IPS DF 4.7 (cell line): ENCODE data around the gene PTGER4.

Experiments
- DNase-seq: peaks from one replicate; pipeline ENCODE4 v3.0.0-alpha.2; 2013; ENCODE audit warnings: low spot score; ENCODE audit errors: extremely low read depth

The PTGER4 gene

GRCh38 chr5:40669606-40670390, 9.9 kb upstream of the PTGER4 start:
- no peak for DNase-seq

GRCh38 chr5:40672425-40672824, 7.3 kb upstream of the PTGER4 start:
- no peak for DNase-seq

GRCh38 chr5:40674661-40675235, 5.0 kb upstream of the PTGER4 start:
- DNase-seq: no peak

- no peak for DNase-seq
Observed at GRCh38 chr5:40675396-40676133, 4.2 kb upstream of the PTGER4 start.

- DNase-seq: no peak
Observed at GRCh38 chr5:40676613-40677343, 2.9 kb upstream of the PTGER4 start.

GRCh38 chr5:40677456-40677855, 2.3 kb upstream of the PTGER4 start:
- no peak for DNase-seq

- DNase-seq: no peak
Observed at GRCh38 chr5:40678026-40678425, 1.7 kb upstream of the PTGER4 start.

- no peak for DNase-seq
Observed at GRCh38 chr5:40678460-40679147, 1.1 kb upstream of the PTGER4 start.

GRCh38 chr5:40679148-40679912, 385 bp upstream of the PTGER4 start:
- DNase-seq: no peak

GRCh38 chr5:40680741-40681362, 1.1 kb downstream of the PTGER4 start:
- DNase-seq: no peak

GRCh38 chr5:40681363-40682153, 1.8 kb downstream of the PTGER4 start:
- DNase-seq: no peak

- no peak for DNase-seq
Observed at GRCh38 chr5:40682154-40683017, 2.7 kb downstream of the PTGER4 start.

- DNase-seq: no peak
Observed at GRCh38 chr5:40683305-40683704, 3.6 kb downstream of the PTGER4 start.

GRCh38 chr5:40685193-40685592, 5.5 kb downstream of the PTGER4 start:
- no peak for DNase-seq

GRCh38 chr5:40685976-40686486, 6.3 kb downstream of the PTGER4 start:
- no peak for DNase-seq

- no peak for DNase-seq
Observed at GRCh38 chr5:40687321-40687720, 7.6 kb downstream of the PTGER4 start.

GRCh38 chr5:40688127-40688761, 8.5 kb downstream of the PTGER4 start:
- no peak for DNase-seq

- DNase-seq: no peak
Observed at GRCh38 chr5:40688996-40689395, 9.3 kb downstream of the PTGER4 start.
